ENCODE results near the gene BPIFB6. TPM values are rescaled to one million over a fixed set of nuclear protein-coding genes. Genes with fewer than 3 reads are reported as not detected.

Gene BPIFB6
- total RNA-seq, 1 experiment from 2014 or later, result not detected

GRCh38 chr20:32991792-32992641 is 39.4 kb upstream of the BPIFB6 start:
- H3K27ac ChIP-seq (ENCODE audit: low read depth, low read length, poor library complexity, severe bottlenecking), result no peak overlapping the region
- POLR2A ChIA-PET (ENCODE audit: low non-redundant PET), result no interaction called here
- no peaks in the 10 kb centered on the region for H3K9me3 ChIP-seq (ENCODE audit: low read depth, low read length, poor library complexity, severe bottlenecking)
- no peak for DNase-seq (ENCODE audit: low spot score)
- H3K27me3 ChIP-seq (replicated peaks; ENCODE audit: insufficient read depth, low read depth, low read length, poor library complexity), result no peaks in the 10 kb centered on the region
- CTCF ChIA-PET, result no interaction called here
- no peak overlapping the region for H3K4me3 ChIP-seq (ENCODE audit: low read depth, low read length, poor library complexity, severe bottlenecking)
- H3K36me3 ChIP-seq (ENCODE audit: insufficient read depth, low read length, poor library complexity, severe bottlenecking), result no peaks in the 10 kb centered on the region
- TF ChIP-seq EZH2 (IDR thresholded peaks at IDR 0.05; ENCODE audit: borderline replicate concordance, low read depth, low read length, poor library complexity, severe bottlenecking) (no peak), CTCF (conservative IDR thresholded peaks at IDR 0.05; ENCODE audit: low read depth, low read length) (no peak)
- no peaks in the 10 kb centered on the region for H3K4me1 ChIP-seq (ENCODE audit: insufficient read depth, low read length, poor library complexity, severe bottlenecking)
- no TSS peak for BruUV-seq (replicated peaks)
- intact Hi-C loops (cut with micrococcal nuclease; ENCODE audit: unreplicated experiment), result no loop called here

GRCh38 chr20:32993496-32994050 is 37.9 kb upstream of the BPIFB6 start:
- CTCF ChIA-PET, result no interaction called here
- intact Hi-C loops (cut with micrococcal nuclease; ENCODE audit: unreplicated experiment), result no loop called here
- Histone ChIP-seq H3K36me3 (ENCODE audit: insufficient read depth, low read length, poor library complexity, severe bottlenecking) (no peaks in the 10 kb centered on the region), H3K4me3 (ENCODE audit: low read depth, low read length, poor library complexity, severe bottlenecking) (no peak overlapping the region), H3K9me3 (ENCODE audit: low read depth, low read length, poor library complexity, severe bottlenecking) (no peaks in the 10 kb centered on the region), H3K4me1 (ENCODE audit: insufficient read depth, low read length, poor library complexity, severe bottlenecking) (no peaks in the 10 kb centered on the region), H3K27me3 (replicated peaks; ENCODE audit: insufficient read depth, low read depth, low read length, poor library complexity) (no peaks in the 10 kb centered on the region), H3K27ac (ENCODE audit: low read depth, low read length, poor library complexity, severe bottlenecking) (no peak overlapping the region)
- TF ChIP-seq CTCF (conservative IDR thresholded peaks at IDR 0.05; ENCODE audit: low read depth, low read length) (no peak), EZH2 (IDR thresholded peaks at IDR 0.05; ENCODE audit: borderline replicate concordance, low read depth, low read length, poor library complexity, severe bottlenecking) (no peak)
- DNase-seq (ENCODE audit: low spot score), result no peak
- BruUV-seq (replicated peaks), result no TSS peak
- POLR2A ChIA-PET (ENCODE audit: low non-redundant PET), result no interaction called here

GRCh38 chr20:32995802-32996201 is 35.6 kb upstream of the BPIFB6 start:
- no TSS peak for BruUV-seq (replicated peaks)
- Histone ChIP-seq H3K4me3 (ENCODE audit: low read depth, low read length, poor library complexity, severe bottlenecking) (no peak overlapping the region), H3K4me1 (ENCODE audit: insufficient read depth, low read length, poor library complexity, severe bottlenecking) (no peaks in the 10 kb centered on the region), H3K27me3 (replicated peaks; ENCODE audit: insufficient read depth, low read depth, low read length, poor library complexity) (no peaks in the 10 kb centered on the region), H3K36me3 (ENCODE audit: insufficient read depth, low read length, poor library complexity, severe bottlenecking) (no peaks in the 10 kb centered on the region), H3K9me3 (ENCODE audit: low read depth, low read length, poor library complexity, severe bottlenecking) (no peaks in the 10 kb centered on the region), H3K27ac (ENCODE audit: low read depth, low read length, poor library complexity, severe bottlenecking) (no peak overlapping the region)
- intact Hi-C loops (cut with micrococcal nuclease; ENCODE audit: unreplicated experiment), result no loop called here
- ChIA-PET POLR2A (ENCODE audit: low non-redundant PET) (no interaction called here), CTCF (no interaction called here)
- no peak for DNase-seq (ENCODE audit: low spot score)
- TF ChIP-seq CTCF (conservative IDR thresholded peaks at IDR 0.05; ENCODE audit: low read depth, low read length), result 0 out of 2 replicates have a peak, but pooled peaks have one; percentile 16
- TF ChIP-seq EZH2 (IDR thresholded peaks at IDR 0.05; ENCODE audit: borderline replicate concordance, low read depth, low read length, poor library complexity, severe bottlenecking), result no peak
